ENCODE data around the gene GRB10.

- TF ChIP-seq POLR2A (IDR thresholded peaks at IDR 0.05; ENCODE audit: low read depth, low read length): no peak
- no peak for TF ChIP-seq POLR2AphosphoS5 (IDR thresholded peaks at IDR 0.05; ENCODE audit: low read depth, low read length)
Measured at GRCh38 chr7:50714857-50715256, 67.8 kb downstream of the GRB10 start.

Data from GM12892 (cell line).